ENCODE measurements around the gene EMB.
"Not testable (repeated sequence)": the region's sequence is repeated elsewhere in the genome, so short reads cannot be mapped to it uniquely, and the experiment has no call there.

Gene EMB

DNA sequence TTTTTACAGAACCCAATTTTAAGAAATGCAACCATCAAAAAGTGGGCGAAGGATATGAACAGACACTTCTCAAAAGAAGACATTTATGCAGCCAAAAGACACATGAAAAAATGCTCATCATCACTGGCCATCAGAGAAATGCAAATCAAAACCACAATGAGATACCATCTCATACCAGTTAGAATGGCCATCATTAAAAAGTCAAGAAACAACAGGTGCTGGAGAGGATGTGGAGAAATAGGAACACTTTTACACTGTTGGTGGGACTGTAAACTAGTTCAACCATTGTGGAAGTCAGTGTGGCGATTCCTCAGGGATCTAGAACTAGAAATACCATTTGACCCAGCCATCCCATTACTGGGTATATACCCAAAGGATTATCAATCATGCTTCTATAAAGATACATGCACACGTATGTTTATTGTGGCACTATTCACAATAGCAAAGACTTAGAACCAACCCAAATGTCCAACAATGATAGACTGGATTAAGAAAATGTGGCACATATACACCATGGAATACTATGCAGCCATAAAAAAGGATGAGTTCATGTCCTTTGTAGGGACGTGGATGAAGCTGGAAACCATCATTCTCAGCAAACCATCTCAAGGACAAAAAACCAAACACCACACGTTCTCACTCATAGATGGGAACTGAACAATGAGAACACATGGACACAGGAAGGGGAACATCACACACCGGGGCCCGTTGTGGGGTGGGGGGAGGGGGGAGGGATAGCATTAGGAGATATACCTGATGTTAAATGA, 19.7 kb downstream of the EMB start:
- DNase-seq (ENCODE audit: low read depth, low spot score): not testable (repeated sequence)

DNA sequence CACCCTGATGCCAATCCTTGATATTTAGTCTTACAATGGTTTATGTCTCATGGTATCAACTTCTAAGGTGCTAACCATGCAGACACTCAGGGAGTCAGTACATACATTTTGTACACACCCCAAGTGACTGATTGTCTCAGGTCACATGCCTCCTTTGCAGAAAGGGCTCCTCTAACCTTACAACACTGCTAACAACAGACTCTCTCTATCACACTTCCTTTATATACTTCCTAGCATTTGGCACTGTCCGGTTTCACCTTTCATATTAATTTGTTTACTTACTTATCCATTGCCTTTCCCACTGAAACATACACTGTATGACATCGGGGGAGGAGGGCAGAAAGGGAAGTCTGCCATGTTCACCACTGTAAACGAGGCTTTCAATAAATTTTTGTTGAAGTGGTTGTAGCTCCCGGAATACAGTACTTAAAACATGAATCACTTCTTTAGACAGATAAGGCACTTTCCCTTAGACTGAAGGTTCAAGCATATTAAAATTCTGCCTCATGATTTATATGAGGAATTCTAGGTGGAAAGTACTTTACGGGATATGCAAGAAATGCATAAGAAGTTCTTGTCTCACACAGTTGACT, 20.6 kb downstream of the EMB start:
- DNase-seq (ENCODE audit: low read depth, low spot score): no peak

DNA sequence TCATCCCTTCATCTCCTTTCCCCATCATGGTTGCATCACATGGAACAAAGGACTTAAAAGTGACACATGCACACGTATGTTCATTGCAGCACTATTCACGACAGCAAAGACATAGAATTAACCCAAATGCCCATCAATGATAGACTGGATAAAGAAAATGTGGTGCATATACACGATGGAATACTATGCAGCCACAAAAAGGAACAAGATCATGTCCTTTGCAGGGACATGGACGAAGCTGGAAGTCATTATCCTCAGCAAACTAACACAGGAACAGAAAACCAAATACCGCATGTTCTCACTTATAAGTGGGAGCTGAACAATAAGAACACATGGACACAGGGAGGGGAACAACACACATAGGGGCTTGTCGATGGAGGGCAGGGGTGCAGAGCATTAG, 21.4 kb downstream of the EMB start:
- not testable (repeated sequence) for DNase-seq (ENCODE audit: low read depth, low spot score)

DNA sequence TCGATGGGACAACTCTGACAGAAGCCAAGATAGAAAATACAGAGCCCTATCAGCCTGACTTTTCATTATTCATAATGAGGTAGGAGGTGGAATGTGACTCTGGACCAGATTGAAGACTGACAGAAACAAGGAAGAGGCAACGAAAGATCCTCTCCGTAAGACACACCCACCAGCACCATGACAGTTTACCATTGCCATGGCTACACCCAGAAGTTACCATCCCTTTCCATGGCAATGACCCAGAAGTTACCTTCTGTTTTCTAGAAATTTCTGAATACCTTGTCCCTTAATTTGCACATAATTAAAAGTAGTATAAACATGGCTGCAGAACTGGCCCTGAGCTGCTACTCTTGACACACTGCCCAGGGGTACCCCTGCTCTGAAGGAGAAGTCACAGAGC, 24.5 kb downstream of the EMB start:
- not testable (repeated sequence) for DNase-seq (ENCODE audit: low read depth, low spot score)

DNA sequence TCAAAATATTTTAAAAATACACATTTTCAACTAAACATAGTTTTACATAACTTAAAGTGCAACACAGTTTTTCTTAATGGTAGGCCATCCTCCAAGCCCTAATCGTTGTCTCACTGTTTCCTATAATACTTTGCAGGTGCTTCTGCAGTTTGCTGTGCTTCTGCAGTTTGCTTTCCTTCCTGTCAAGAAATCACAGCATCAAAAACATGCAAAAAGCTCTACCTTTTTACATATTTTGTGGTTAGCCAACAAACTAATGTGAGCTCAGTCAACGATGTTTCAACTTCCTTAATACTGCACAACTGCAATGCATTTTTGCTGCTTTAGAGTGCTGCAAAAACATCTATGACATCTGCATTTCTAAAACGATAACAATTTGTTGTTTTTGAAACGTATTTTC, 25.2 kb downstream of the EMB start:
- DNase-seq (ENCODE audit: low read depth, low spot score): no peak

DNA sequence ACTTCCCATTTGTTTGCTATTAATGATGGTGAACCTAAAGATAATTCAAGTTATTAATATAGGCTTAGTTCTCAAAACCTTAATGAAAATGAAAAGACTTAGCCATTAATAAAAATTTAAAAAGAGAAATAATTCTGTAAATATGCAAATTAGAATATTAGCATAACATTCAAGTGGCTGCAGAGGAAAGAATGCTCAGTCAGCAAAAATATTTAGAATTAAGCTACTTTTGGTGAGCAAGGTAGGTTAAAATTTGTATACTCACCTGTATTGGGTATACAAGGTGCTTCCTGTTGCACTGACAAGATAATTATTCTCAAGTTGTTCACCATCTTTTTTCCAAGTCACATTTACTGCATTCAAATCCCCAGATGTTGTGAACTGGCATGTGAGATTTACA, 30.2 kb downstream of the EMB start:
- not testable (repeated sequence) for DNase-seq (ENCODE audit: low read depth, low spot score)

DNA sequence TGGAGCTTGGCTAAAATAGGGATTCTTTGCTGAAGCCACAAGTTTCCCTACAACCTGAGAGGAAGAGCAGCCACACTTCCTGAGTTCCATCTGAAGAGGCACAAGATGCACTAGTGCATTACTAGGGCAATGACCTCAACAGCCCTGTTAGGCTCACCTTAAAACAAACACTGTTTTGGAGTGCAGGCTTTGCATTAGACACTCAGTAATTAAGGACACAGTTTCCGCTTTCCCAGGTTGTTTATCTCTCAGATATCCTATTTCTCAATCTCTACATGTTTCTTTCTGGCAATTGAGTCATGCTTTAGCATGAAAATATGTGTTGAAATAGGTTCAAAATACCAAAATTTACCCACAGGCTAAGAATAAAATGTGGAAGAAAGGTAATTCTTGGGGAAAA, 34.2 kb downstream of the EMB start:
- no peak for DNase-seq (ENCODE audit: low read depth, low spot score)

DNA sequence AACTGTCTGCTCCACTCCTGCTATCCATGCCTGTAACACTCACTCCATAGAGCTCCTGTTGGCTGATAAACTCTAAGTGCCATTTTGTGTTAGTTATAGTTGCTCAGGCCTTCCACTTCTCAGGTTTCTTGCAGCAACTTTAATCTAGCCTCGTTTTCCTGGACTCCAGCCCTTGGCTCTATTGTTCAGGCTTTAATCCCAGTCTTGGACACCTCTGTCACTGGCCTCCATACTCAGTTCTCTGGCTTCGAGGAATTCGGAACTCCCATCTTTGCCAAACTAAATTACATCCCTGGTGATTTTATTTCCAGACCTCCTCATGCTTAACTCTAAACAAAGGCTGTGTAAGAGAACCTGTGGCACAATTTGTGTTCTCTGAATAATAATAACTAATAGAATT, 39.8 kb downstream of the EMB start:
- no peak for DNase-seq (ENCODE audit: low read depth, low spot score)

DNA sequence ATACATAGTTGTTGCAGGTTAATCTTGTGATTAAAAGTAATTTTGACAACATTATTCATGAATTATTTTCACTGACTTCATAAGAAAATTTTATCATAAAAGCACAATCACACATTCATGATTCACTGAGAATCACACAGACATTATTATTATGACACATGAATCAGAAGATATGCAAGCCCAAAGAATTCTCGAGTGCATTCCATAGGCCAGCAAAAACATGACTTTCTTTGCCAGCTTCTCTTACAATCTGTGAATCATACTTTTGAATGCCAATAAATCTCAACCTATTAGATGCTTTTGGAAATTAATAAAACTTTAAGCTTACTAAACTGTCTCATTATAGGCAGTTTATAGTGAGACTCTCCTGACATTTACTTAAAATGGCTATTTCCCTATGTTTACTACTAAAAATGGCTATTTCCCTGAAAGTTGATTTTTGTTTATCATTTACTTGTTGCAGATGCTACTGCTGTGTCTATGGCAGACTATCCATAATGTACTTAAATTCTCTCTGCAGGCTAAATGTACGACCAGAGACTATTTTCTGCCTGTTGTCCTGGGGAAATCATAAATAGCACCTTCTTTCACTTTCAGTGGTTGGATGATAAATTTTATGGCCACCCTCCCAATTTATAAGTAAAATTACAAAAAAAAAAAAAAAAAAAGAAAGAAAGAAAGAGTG, 47.0 kb downstream of the EMB start:
- DNase-seq (ENCODE audit: low read depth, low spot score): not testable (repeated sequence)

DNA sequence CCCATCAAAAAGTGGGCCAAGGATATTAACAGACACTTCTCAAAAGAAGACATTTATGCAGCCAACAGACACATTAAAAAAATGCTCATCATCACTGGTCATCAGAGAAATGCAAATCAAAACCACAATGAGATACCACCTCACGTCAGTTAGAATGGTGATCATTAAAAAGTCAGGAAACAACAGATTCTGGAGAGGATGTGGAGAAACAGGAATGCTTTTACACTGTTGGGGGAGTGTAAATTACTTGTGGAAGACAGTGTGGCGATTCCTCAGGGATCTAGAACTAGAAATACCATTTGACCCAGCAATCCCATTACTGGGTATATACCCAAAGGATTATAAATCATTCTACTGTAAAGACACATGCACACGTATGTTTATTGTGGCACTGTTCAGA, 48.8 kb downstream of the EMB start:
- not testable (repeated sequence) for DNase-seq (ENCODE audit: low read depth, low spot score)

DNA sequence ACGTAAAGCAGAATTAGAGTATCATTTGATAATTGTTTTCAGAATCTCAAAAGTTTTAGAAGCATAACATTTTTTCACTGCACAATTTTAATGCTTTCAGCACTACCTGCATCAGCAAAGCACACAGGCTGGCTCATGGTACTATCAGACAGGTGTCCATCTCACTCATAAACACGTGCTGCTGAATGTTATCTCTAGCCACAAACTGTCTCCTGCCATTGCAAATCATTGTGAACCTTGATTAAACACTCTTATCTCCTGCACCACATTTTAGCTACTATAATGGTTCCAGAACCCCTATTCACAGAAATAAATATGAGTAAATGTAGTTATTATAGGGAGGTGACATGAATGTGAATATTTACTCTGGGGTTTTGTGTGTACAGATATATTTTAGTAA, 56.7 kb downstream of the EMB start:
- DNase-seq (ENCODE audit: low read depth, low spot score): not testable (repeated sequence)

DNA sequence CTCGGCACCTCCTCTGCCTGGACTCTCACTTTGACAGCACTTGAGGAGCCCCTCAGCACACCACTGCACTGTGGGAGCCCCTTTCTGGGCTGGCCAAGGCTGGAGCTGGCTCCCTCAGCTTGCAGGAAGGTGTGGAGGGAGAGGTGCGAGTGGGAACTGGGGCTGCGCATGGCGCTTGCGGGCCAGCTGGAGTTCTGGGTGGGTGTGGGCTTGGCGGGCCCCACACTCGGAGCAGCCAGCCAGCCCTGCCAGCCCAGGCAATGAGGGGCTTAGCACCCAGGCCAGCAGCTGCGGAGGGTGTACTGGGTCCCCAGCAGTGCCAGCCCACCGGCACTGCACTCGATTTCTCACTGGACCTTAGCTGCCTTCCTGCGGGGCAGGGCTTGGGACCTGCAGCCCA, 64.4 kb downstream of the EMB start:
- not testable (repeated sequence) for DNase-seq (ENCODE audit: low read depth, low spot score)

DNA sequence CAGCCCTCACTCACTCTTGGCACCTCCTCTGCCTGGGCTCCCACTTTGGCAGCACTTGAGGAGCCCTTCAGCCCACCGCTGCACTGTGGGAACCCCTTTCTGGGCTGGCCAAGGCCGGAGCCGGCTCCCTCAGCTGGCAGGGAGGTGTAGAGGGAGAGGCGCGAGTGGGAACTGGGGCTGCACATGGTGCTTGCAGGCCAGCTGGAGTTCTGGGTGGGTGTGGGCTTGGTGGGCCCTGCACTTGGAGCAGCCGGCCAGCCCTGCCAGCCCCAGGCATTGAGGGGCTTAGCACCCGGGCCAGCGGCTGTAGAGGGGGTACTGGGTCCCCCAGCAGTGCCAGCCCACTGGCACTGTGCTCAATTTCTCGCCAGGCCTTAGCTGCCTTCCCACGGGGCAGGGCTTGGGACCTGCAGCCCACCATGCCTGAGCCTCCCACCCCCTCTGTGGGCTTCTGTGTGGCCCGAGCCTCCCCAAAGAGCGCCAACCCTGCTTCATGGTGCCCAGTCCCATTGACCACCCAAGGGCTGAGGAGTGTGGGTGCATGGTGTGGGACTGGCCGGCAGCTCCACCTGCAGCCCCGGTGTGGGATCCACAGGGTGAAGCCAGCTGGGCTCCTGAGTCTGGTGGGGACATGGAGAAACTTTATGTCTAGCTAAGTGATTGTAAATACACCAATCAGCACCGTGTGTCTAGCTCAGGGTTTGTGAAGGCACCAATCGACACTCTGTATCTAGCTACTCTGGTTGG, 71.6 kb downstream of the EMB start:
- not testable (repeated sequence) for DNase-seq (ENCODE audit: low read depth, low spot score)

DNA sequence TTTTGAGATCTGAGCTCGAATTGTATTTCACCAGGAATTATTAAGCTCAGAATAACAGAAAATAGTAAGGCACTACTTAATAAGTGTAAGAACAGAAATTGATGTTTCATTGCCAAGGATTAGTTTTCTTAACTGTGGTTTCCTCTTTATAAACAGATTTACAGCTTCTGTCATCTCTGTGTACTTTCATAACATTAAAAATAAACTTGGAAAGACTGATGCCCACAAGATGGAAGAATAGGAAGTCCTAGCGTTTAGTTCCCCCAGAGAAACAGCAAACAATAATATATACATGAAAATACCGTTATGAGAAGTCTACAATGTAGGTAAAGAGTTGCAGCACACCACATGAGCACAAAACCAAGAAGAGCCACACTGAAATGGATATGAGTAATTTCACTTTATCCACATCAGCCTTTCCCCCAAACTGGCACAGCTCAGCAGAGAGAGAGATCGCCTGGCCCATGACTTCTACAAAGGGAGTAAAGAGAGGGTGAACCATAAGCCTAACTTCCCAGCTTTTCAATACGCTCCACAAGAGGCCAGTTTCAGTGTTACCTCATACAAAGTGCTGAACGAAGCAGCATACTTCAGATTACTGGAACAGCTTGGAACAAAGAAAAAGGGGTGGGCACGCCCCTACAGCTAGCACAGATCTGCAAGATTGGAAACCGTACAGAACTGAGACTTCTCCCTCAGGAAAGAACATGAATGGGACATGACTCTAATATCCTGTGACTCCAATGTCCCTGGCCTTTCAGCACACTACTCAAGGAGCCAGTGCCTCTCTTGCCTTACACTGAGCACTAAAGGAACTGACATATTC, 75.4 kb downstream of the EMB start:
- no peak for DNase-seq (ENCODE audit: low read depth, low spot score)

DNA sequence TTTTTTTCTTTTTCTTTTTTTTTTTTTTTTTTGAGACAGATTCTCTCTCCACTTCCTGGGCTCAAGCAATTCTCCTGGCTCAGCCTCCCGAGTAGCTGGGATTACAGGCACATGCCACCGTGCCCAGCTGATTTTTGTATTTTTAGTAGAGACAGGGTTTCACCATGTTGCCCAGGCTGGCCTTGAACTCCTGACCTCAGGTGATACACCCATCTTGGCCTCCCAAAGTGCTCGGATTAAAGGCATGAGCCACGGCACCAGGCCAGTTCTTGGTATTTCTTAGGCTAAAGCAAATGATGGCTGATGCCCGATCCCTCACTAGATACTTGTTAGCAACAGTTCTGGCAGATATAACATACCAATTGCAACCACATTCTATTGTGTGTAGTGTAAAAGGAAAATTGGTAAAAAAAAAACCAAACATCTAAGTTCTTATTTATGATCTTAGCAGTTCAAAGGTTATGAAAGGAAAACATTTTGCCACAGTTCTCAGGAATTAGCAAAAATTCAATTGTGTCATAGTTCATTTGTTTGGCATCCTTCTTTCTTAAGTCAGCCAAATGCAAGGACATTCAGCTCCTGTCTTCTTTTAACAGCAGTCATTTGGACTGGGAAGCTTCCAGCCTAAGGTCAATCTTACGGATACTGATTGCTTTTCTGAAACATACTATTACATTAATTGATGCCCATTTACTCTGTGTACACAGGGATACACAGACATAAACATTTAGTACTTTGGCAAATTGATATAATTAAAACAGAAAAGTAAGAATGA, 76.4 kb downstream of the EMB start:
- DNase-seq (ENCODE audit: low read depth, low spot score): not testable (repeated sequence)

DNA sequence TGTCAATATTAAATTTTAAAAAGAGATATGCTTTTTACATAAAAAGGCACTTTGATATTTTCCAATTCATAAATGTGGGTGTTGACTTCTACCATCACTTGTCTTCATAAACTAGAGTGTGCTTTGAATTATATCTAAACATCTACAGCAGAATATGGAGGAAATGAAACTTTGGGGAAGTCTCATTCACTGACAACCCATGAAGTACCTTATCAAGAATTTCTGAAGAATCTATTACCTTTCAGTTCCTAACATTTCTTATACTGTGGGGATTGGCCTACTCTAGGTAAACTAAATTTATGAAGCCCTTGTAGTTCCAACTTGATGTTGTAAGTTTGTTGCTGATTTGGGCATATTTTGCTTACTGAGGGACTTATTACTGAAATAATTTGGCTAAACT, 81.9 kb downstream of the EMB start:
- DNase-seq (ENCODE audit: low read depth, low spot score): no peak

DNA sequence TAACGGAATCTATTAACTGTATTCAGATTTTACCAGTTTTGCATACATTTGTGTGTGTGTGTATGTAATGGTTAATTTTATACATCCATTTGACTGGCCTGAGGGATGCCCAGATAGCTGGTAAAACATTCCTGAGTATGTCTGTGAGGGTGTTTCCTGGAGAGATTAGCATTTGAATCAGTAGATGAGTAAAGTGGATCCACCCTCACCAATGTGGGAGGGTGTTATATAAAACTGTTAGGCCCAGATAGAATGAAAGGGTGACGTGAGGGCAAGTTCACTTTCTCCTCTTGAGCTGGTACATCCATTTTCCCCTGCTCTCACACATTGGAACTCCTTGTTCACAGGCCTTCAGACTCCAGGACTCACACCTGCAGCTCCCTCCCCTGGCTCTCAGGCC, 88.7 kb downstream of the EMB start:
- DNase-seq (ENCODE audit: low read depth, low spot score): no peak
